Activated CD8-positive, alpha-beta memory T cell treated with anti-CD3 and anti-CD28 coated beads, Interleukin-2, amount 50 U/mL, for 4 hours (primary cell): Measurements from ENCODE around the gene RASSF5.

Source experiments
- DNase-seq: peaks from one replicate; pipeline ENCODE4 v3.0.0-alpha.2; 2020

Gene RASSF5

GRCh38 chr1:206498685-206499084 is 8.6 kb upstream of the RASSF5 start:
- DNase-seq: no peak

GRCh38 chr1:206500046-206500445 is 7.3 kb upstream of the RASSF5 start:
- no peak for DNase-seq

- no peak for DNase-seq
Observed at GRCh38 chr1:206501881-206502280, 5.5 kb upstream of the RASSF5 start.

- DNase-seq: no peak
Observed at GRCh38 chr1:206502403-206502802, 4.9 kb upstream of the RASSF5 start.

GRCh38 chr1:206502812-206503211 is 4.5 kb upstream of the RASSF5 start:
- DNase-seq: no peak

- peak; percentile 41 for DNase-seq
Observed at GRCh38 chr1:206503591-206504362, 3.6 kb upstream of the RASSF5 start.

GRCh38 chr1:206504363-206504713 is 3.0 kb upstream of the RASSF5 start:
- DNase-seq: no peak

- DNase-seq: no peak
Observed at GRCh38 chr1:206505702-206506355, 1.5 kb upstream of the RASSF5 start.

GRCh38 chr1:206506405-206507283 is 687 bp upstream of the RASSF5 start:
- DNase-seq: no peak

- no peak for DNase-seq
Observed at GRCh38 chr1:206508130-206508889, 979 bp downstream of the RASSF5 start.

- no peak for DNase-seq
Observed at GRCh38 chr1:206508956-206509355, 1.6 kb downstream of the RASSF5 start.

- DNase-seq: no peak
Observed at GRCh38 chr1:206509612-206510257, 2.4 kb downstream of the RASSF5 start.

GRCh38 chr1:206510371-206510770 is 3.0 kb downstream of the RASSF5 start:
- DNase-seq: no peak

GRCh38 chr1:206511362-206512057 is 4.2 kb downstream of the RASSF5 start:
- DNase-seq: no peak

- no peak for DNase-seq
Observed at GRCh38 chr1:206512058-206512850, 4.9 kb downstream of the RASSF5 start.

GRCh38 chr1:206512851-206513180 is 5.5 kb downstream of the RASSF5 start:
- DNase-seq: no peak

GRCh38 chr1:206513312-206514111 is 6.2 kb downstream of the RASSF5 start:
- no peak for DNase-seq

GRCh38 chr1:206514813-206515387 is 7.6 kb downstream of the RASSF5 start:
- no peak for DNase-seq

GRCh38 chr1:206516728-206516990 is 9.3 kb downstream of the RASSF5 start:
- DNase-seq: no peak

- no peak for DNase-seq
Observed at GRCh38 chr1:206517784-206518183, 10.5 kb downstream of the RASSF5 start.
